ENCODE data around the gene LCN12.

LCN12 gene

DNA sequence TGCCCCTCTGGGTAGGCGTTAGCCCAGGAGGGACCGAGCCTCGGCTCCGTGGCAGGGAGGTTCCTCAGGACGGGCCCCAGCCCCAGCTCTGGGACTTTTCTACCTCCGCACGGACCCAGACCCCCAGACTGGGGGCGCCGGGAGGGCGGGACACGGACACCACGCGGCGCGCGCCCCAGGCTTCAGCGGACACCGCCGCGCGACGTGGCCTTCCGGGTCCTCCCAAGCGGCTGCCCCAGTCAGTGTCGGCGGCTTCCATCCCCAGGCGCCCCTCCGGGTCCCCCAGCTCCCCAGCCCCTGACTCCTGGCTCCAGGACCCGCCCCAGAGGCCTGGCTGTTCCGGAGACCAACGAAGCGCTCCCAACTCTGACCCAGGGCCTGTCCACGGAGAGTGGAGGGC, 33.8 kb downstream of the LCN12 start:
- Histone ChIP-seq H3K56ac (ENCODE audit: low read length) (no peak overlapping the region), H4K5ac (ENCODE audit: low read length) (no peak overlapping the region), H2BK15ac (replicated peaks; ENCODE audit: low read depth) (no peak overlapping the region), H3K23ac (ENCODE audit: low read length) (no peak overlapping the region), H2BK5ac (ENCODE audit: low read length) (no peak overlapping the region), H3K4ac (ENCODE audit: low read depth, low read length) (no peak overlapping the region), H3K18ac (ENCODE audit: low read length) (no peak overlapping the region), H3K27ac (ENCODE audit: low read depth, low read length) (no peak overlapping the region), H2BK120ac (ENCODE audit: low read depth, low read length) (no peak overlapping the region), H3K9ac (ENCODE audit: low read length) (no peak overlapping the region), H3K4me3 (ENCODE audit: low read length) (no peak overlapping the region), H3K4me1 (ENCODE audit: control insufficient read depth, low read depth, low read length) (no peaks in the 10 kb centered on the region), H3K36me3 (ENCODE audit: control insufficient read depth, insufficient read depth, low read length) (no peaks in the 10 kb centered on the region), H3K27me3 (ENCODE audit: insufficient read depth, low read length, poor library complexity) (peaks cover 8% of the 10 kb centered on the region), H3K79me1 (ENCODE audit: low read length) (no peaks in the 10 kb centered on the region), H4K8ac (ENCODE audit: low read depth, low read length) (no peak overlapping the region), H3K79me2 (ENCODE audit: control insufficient read depth, insufficient read depth, low read length) (no peaks in the 10 kb centered on the region), H3K4me2 (ENCODE audit: low read length) (no peak overlapping the region), H2AK5ac (ENCODE audit: low read length) (no peak overlapping the region)
- DNase-seq = no peak
- WGBS (ENCODE audit: extremely low coverage, insufficient coverage, low lambda C conversion rate) = no CpG with 5 or more reads among the region's 33 CpGs

DNA sequence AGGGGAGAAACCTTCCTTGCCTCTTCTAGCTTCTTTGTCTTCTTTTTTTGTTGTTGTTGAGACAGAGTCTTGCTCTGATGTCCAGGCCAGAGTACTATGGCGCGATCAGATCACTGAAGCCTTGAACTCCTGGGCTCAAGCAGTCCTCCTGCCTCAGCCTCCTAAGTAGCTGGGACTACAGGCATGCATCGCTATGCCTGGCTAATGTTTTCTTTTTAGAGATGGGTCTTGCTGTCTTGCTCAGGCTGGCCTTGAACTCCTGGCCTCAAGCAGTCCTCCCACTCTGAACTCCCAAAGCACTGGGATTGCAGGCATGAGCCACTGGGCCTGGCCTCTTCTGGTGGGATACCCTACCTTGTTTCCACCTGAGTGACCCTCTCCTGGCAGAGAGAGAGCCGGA, 36.8 kb downstream of the LCN12 start:
- peaks cover 8% of the 10 kb centered on the region for H3K27me3 ChIP-seq (ENCODE audit: insufficient read depth, low read length, poor library complexity)
- no peak for DNase-seq
- no peak overlapping the region for H4K5ac ChIP-seq (ENCODE audit: low read length)
- no peak overlapping the region for H3K18ac ChIP-seq (ENCODE audit: low read length)
- H2BK5ac ChIP-seq (ENCODE audit: low read length) = no peak overlapping the region
- H3K79me1 ChIP-seq (ENCODE audit: low read length) = peaks cover 4% of the 10 kb centered on the region
- H4K8ac ChIP-seq (ENCODE audit: low read depth, low read length) = no peak overlapping the region
- no peak overlapping the region for H3K9ac ChIP-seq (ENCODE audit: low read length)
- no peak overlapping the region for H3K56ac ChIP-seq (ENCODE audit: low read length)
- no peak overlapping the region for H3K27ac ChIP-seq (ENCODE audit: low read depth, low read length)
- H3K4me3 ChIP-seq (ENCODE audit: low read length) = no peak overlapping the region
- H3K4ac ChIP-seq (ENCODE audit: low read depth, low read length) = no peak overlapping the region
- H3K79me2 ChIP-seq (ENCODE audit: control insufficient read depth, insufficient read depth, low read length) = no peaks in the 10 kb centered on the region
- no peaks in the 10 kb centered on the region for H3K4me1 ChIP-seq (ENCODE audit: control insufficient read depth, low read depth, low read length)
- no peak overlapping the region for H2AK5ac ChIP-seq (ENCODE audit: low read length)
- H3K23ac ChIP-seq (ENCODE audit: low read length) = no peak overlapping the region
- no peak overlapping the region for H3K4me2 ChIP-seq (ENCODE audit: low read length)
- no peaks in the 10 kb centered on the region for H3K36me3 ChIP-seq (ENCODE audit: control insufficient read depth, insufficient read depth, low read length)
- no peak overlapping the region for H2BK15ac ChIP-seq (replicated peaks; ENCODE audit: low read depth)
- no CpG with 5 or more reads among the region's 4 CpGs for WGBS (ENCODE audit: extremely low coverage, insufficient coverage, low lambda C conversion rate)
- H2BK120ac ChIP-seq (ENCODE audit: low read depth, low read length) = no peak overlapping the region

DNA sequence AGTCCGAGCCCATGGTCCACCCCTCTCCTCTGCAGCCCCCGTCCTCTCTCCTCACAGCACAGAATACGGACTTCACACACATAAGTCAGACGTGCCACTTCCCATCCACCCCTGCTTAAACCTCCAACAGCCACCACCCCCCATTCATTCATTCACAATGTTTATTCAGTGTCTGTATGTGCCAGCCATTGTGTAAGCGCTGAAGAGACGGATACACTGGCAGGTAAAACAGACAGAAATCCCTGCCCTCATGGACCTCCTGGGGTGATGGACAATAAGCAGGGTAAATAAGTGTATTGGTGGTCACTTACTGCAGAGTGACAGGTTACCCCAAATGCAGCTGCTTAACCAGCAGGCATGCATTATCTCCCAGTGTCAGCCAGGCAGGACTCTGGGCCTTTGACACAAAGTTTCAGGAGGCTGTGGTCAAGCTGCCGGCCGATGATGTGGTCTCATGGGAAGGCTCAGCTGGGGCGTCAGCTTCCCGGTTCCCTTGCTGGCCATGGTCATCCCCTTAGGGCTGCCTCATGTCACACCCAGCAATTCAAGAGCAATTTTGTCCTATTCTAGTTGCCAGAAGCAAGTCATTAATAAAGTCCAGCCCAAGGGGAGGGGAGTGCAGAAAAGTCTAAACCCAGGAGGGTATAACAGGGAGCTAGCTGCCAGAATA, 38.3 kb downstream of the LCN12 start:
- Histone ChIP-seq H3K9ac (ENCODE audit: low read length) (no peak overlapping the region), H3K18ac (ENCODE audit: low read length) (no peak overlapping the region), H3K4me2 (ENCODE audit: low read length) (no peak overlapping the region), H3K56ac (ENCODE audit: low read length) (no peak overlapping the region), H2BK15ac (replicated peaks; ENCODE audit: low read depth) (no peak overlapping the region), H3K4me3 (ENCODE audit: low read length) (no peak overlapping the region), H3K27me3 (ENCODE audit: insufficient read depth, low read length, poor library complexity) (peaks cover 3% of the 10 kb centered on the region), H2BK5ac (ENCODE audit: low read length) (no peak overlapping the region), H3K23ac (ENCODE audit: low read length) (no peak overlapping the region), H3K79me2 (ENCODE audit: control insufficient read depth, insufficient read depth, low read length) (no peaks in the 10 kb centered on the region), H2AK5ac (ENCODE audit: low read length) (no peak overlapping the region), H2BK120ac (ENCODE audit: low read depth, low read length) (no peak overlapping the region), H3K4me1 (ENCODE audit: control insufficient read depth, low read depth, low read length) (no peaks in the 10 kb centered on the region), H3K36me3 (ENCODE audit: control insufficient read depth, insufficient read depth, low read length) (no peaks in the 10 kb centered on the region), H3K79me1 (ENCODE audit: low read length) (peaks cover 4% of the 10 kb centered on the region), H3K27ac (ENCODE audit: low read depth, low read length) (no peak overlapping the region), H4K8ac (ENCODE audit: low read depth, low read length) (no peak overlapping the region), H3K4ac (ENCODE audit: low read depth, low read length) (no peak overlapping the region), H4K5ac (ENCODE audit: low read length) (no peak overlapping the region)
- no CpG with 5 or more reads among the region's 10 CpGs for WGBS (ENCODE audit: extremely low coverage, insufficient coverage, low lambda C conversion rate)
- DNase-seq = no peak

GRCh38 chr9:136991993-136992818, 40.1 kb downstream of the LCN12 start, which contains the start of gene PAXX:
TSS of gene PAXX (plus strand) at chr9:136992422. CDS start at chr9:136992444, 22 bp downstream.
- Histone ChIP-seq H3K18ac (ENCODE audit: low read length) (peak within 1 kb of the TSS; percentile 54), H2AK5ac (ENCODE audit: low read length) (no peak within 1 kb of the TSS), H3K79me1 (ENCODE audit: low read length) (peaks cover 4% of the 10 kb centered on the region), H3K4me1 (ENCODE audit: control insufficient read depth, low read depth, low read length) (peaks cover under 1% of the 10 kb centered on the region), H4K8ac (ENCODE audit: low read depth, low read length) (no peak within 1 kb of the TSS), H3K4me2 (ENCODE audit: low read length) (peak within 1 kb of the TSS; percentile 91), H2BK5ac (ENCODE audit: low read length) (no peak within 1 kb of the TSS), H3K9ac (ENCODE audit: low read length) (peak within 1 kb of the TSS; percentile 93), H3K79me2 (ENCODE audit: control insufficient read depth, insufficient read depth, low read length) (no peaks in the 10 kb centered on the region), H4K5ac (ENCODE audit: low read length) (no peak within 1 kb of the TSS), H2BK120ac (ENCODE audit: low read depth, low read length) (no peak within 1 kb of the TSS), H3K56ac (ENCODE audit: low read length) (peak within 1 kb of the TSS; percentile 95), H3K36me3 (ENCODE audit: control insufficient read depth, insufficient read depth, low read length) (no peaks in the 10 kb centered on the region), H3K4me3 (ENCODE audit: low read length) (peak within 1 kb of the TSS; percentile 80), H3K27ac (ENCODE audit: low read depth, low read length) (no peak within 1 kb of the TSS), H3K23ac (ENCODE audit: low read length) (peak within 1 kb of the TSS; percentile 89), H3K27me3 (ENCODE audit: insufficient read depth, low read length, poor library complexity) (no peaks in the 10 kb centered on the region), H3K4ac (ENCODE audit: low read depth, low read length) (peak within 1 kb of the TSS; percentile 74), H2BK15ac (replicated peaks; ENCODE audit: low read depth) (no peak within 1 kb of the TSS)
- no CpG with 5 or more reads among the region's 92 CpGs for WGBS (ENCODE audit: extremely low coverage, insufficient coverage, low lambda C conversion rate)
- DNase-seq = peak; percentile 92

DNA sequence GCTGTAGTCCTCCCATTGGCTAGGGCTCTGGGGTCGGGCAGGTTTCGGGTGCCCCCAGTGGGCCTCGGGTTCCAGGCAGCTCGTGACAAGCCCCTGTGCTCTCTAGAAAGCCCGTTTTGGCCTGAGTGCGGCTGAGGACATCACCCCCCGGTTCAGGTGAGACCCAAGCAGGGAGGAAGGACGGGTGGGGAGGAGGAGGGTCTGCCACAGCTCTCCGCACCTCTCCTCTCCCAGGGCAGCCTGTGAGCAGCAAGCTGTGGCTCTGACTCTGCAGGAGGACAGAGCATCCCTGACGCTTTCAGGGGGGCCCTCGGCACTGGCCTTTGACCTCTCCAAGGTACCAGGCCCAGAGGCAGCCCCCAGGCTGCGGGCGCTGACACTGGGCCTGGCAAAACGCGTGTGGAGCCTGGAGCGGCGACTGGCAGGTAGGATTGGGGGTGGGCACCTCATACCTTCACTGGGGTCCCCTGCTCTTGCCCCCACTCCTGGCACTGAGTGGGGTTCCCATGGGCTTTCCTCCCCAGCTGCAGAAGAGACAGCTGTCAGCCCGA, 40.8 kb downstream of the LCN12 start:
- H3K27me3 ChIP-seq (ENCODE audit: insufficient read depth, low read length, poor library complexity) = no peaks in the 10 kb centered on the region
- no peak for DNase-seq
- H4K8ac ChIP-seq (ENCODE audit: low read depth, low read length) = no peak overlapping the region
- peak overlapping the region; percentile 80 for H3K4me3 ChIP-seq (ENCODE audit: low read length)
- H3K4me2 ChIP-seq (ENCODE audit: low read length) = peak overlapping the region; percentile 91
- H2BK15ac ChIP-seq (replicated peaks; ENCODE audit: low read depth) = no peak overlapping the region
- H3K27ac ChIP-seq (ENCODE audit: low read depth, low read length) = no peak overlapping the region
- H3K4me1 ChIP-seq (ENCODE audit: control insufficient read depth, low read depth, low read length) = peaks cover 3% of the 10 kb centered on the region
- H3K18ac ChIP-seq (ENCODE audit: low read length) = no peak overlapping the region
- WGBS (ENCODE audit: extremely low coverage, insufficient coverage, low lambda C conversion rate) = no CpG with 5 or more reads among the region's 18 CpGs
- no peak overlapping the region for H4K5ac ChIP-seq (ENCODE audit: low read length)
- H3K9ac ChIP-seq (ENCODE audit: low read length) = peak overlapping the region; percentile 93
- H2BK120ac ChIP-seq (ENCODE audit: low read depth, low read length) = no peak overlapping the region
- peaks cover 4% of the 10 kb centered on the region for H3K79me1 ChIP-seq (ENCODE audit: low read length)
- H3K4ac ChIP-seq (ENCODE audit: low read depth, low read length) = no peak overlapping the region
- H2AK5ac ChIP-seq (ENCODE audit: low read length) = no peak overlapping the region
- no peak overlapping the region for H2BK5ac ChIP-seq (ENCODE audit: low read length)
- peak overlapping the region; percentile 95 for H3K56ac ChIP-seq (ENCODE audit: low read length)
- no peaks in the 10 kb centered on the region for H3K36me3 ChIP-seq (ENCODE audit: control insufficient read depth, insufficient read depth, low read length)
- H3K23ac ChIP-seq (ENCODE audit: low read length) = peak overlapping the region; percentile 89
- H3K79me2 ChIP-seq (ENCODE audit: control insufficient read depth, insufficient read depth, low read length) = no peaks in the 10 kb centered on the region

Data from mesendoderm (in vitro differentiated cells).